BLaER1 (cell line): Measurements from ENCODE around the gene ERFL.

Experiments
- H3K27ac ChIP-seq: shearing (Covaris generic); formaldehyde crosslinking; 2 replicates; pipeline ENCODE4 v1.8.1; 2022
- H3K27me3 ChIP-seq: shearing (Covaris generic); formaldehyde crosslinking; 2 replicates; pipeline ENCODE4 v1.8.1; 2022
- H3K36me3 ChIP-seq: shearing (Covaris generic); formaldehyde crosslinking; 2 replicates; pipeline ENCODE4 v1.8.1; 2022
- H3K4me1 ChIP-seq: shearing (Covaris generic); formaldehyde crosslinking; 2 replicates; pipeline ENCODE4 v1.8.1; 2022
- H3K4me2 ChIP-seq: shearing (Covaris generic); formaldehyde crosslinking; 2 replicates; pipeline ENCODE4 v1.8.1; 2022
- H3K4me3 ChIP-seq: shearing (Covaris generic); formaldehyde crosslinking; 2 replicates; pipeline ENCODE4 v1.8.1; 2022
- H3K9ac ChIP-seq: shearing (Covaris generic); formaldehyde crosslinking; 2 replicates; pipeline ENCODE4 v1.8.1; 2022
- H3K9me3 ChIP-seq: shearing (Covaris generic); formaldehyde crosslinking; 2 replicates; pipeline ENCODE4 v1.8.1; 2022
- H4K20me1 ChIP-seq: shearing (Covaris generic); formaldehyde crosslinking; 2 replicates; pipeline ENCODE4 v1.8.1; 2022
- Cebpa-rat ChIP-seq: shearing (Covaris generic); IDR thresholded peaks from 2 replicates; pipeline ENCODE4 v1.8.1; 2022

The ERFL gene

DNA sequence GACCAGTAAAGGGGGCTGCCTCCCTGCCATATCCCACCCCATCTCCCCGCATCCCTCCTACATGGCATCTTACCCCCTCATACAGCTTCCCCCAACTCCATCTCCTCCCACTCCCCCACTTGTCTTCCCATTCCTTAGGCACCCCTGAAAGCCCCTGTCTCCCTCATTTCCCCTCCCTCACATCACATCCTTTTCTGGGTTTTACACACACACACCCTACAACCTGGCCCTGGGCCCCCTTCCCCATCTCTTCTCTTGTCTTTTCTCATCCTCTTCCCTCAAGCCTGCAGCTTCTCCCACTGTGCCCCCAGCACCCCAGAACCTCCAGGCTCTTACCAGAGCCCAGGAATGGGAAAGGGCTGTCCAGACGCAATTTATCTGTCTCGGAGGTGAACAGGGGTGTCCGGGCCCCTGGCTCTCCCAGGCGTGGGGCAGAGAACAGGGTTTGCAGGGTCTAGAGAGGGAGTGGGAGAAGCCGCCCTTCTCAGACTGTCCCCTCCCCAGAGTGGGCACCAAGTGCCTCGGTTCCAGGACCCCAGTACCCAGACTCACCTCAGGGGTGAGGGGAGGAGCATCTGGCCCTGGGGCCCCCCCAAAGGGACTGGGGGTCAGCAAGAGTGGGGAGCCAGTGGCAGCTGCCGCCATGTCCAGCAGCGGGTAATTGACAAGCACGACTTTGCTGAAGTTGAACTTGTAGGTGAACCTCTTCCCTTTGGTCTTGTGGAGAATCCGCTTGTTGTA lies 19.4 kb downstream of the ERFL start:
- peaks cover 37% of the 10 kb centered on the region for H3K27me3 ChIP-seq
- no peak overlapping the region for H3K27ac ChIP-seq
- TF ChIP-seq Cebpa-rat: no peak
- peaks cover 81% of the 10 kb centered on the region for H4K20me1 ChIP-seq
- peaks cover 46% of the 10 kb centered on the region for H3K36me3 ChIP-seq
- peaks cover 15% of the 10 kb centered on the region for H3K4me1 ChIP-seq
- H3K4me2 ChIP-seq: no peak overlapping the region
- H3K9me3 ChIP-seq: no peaks in the 10 kb centered on the region
- no peak overlapping the region for H3K4me3 ChIP-seq
- H3K9ac ChIP-seq: no peak overlapping the region

GRCh38 chr19:41907994-41908615 lies 20.1 kb downstream of the ERFL start:
- H3K9ac ChIP-seq: no peak overlapping the region
- no peak overlapping the region for H3K27ac ChIP-seq
- H4K20me1 ChIP-seq: peaks cover 75% of the 10 kb centered on the region
- H3K4me1 ChIP-seq: peaks cover 15% of the 10 kb centered on the region
- H3K36me3 ChIP-seq: peaks cover 54% of the 10 kb centered on the region
- no peaks in the 10 kb centered on the region for H3K9me3 ChIP-seq
- H3K4me2 ChIP-seq: no peak overlapping the region
- H3K27me3 ChIP-seq: peaks cover 29% of the 10 kb centered on the region
- no peak overlapping the region for H3K4me3 ChIP-seq
- TF ChIP-seq Cebpa-rat: no peak

DNA sequence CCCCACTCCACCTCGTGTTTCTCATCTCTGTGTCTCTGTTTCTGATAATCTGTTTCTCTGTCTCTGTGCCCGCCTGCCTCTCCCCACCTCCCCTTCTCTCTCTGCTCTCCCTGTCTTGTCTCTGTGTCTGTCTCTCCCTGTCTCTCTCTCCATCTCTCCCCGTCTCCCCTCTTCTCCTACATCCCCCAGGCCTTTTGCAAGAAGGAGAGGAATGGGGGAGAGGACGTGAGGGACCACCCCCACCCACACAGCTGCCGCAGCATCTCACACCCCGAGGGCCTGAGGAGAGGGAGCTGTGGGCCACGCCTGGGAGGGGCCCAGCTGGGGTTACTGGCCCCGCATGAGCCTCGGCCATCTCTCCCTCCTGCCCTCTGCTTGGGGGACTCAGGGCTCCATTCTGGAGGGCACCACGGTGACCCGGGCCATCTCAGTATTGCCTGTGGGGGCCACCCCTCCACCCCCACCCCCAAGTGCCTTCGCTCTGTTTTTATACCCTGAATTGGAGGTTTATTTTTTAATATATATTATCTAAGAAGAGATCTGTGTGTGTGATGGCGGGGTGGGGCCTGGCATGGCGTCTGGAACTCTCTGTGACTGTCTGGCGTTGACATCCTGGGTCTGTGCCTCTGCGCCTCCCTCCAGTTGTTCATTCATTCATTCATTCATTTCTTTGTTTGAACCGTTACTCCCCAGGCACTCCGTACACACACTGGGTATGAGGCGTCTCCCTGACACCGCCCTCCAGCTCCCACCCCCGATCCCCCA lies 21.2 kb downstream of the ERFL start:
- no peak for TF ChIP-seq Cebpa-rat
- Histone ChIP-seq H3K27ac (no peak overlapping the region), H4K20me1 (peaks cover 80% of the 10 kb centered on the region), H3K4me3 (no peak overlapping the region), H3K4me1 (peaks cover 10% of the 10 kb centered on the region), H3K9me3 (no peaks in the 10 kb centered on the region), H3K27me3 (peaks cover 19% of the 10 kb centered on the region), H3K36me3 (peaks cover 64% of the 10 kb centered on the region), H3K9ac (no peak overlapping the region), H3K4me2 (no peak overlapping the region)

DNA sequence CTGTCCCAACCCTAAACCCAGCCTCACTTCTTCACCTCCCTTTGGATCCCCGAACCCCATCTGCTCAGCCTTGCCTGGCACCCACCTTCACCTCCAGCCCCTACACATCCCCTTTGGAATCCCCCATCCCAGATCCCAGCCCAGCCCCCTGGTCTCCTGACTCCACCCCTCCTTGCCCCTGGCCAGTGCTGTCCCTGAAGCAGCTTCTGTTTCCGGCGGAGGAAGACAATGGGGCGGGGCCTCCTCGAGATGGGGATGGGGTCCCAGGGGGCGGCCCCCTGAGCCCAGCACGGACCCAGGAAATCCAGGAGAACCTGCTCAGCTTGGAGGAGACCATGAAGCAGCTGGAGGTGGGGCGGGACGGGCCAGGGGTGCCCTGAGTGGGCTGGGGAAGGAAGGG lies 22.0 kb downstream of the ERFL start:
- no peaks in the 10 kb centered on the region for H3K9me3 ChIP-seq
- H3K4me2 ChIP-seq: no peak overlapping the region
- TF ChIP-seq Cebpa-rat: no peak
- H4K20me1 ChIP-seq: peaks cover 77% of the 10 kb centered on the region
- H3K4me3 ChIP-seq: no peak overlapping the region
- peaks cover 1% of the 10 kb centered on the region for H3K4me1 ChIP-seq
- H3K9ac ChIP-seq: no peak overlapping the region
- peaks cover 72% of the 10 kb centered on the region for H3K36me3 ChIP-seq
- no peak overlapping the region for H3K27ac ChIP-seq
- peaks cover 11% of the 10 kb centered on the region for H3K27me3 ChIP-seq

DNA sequence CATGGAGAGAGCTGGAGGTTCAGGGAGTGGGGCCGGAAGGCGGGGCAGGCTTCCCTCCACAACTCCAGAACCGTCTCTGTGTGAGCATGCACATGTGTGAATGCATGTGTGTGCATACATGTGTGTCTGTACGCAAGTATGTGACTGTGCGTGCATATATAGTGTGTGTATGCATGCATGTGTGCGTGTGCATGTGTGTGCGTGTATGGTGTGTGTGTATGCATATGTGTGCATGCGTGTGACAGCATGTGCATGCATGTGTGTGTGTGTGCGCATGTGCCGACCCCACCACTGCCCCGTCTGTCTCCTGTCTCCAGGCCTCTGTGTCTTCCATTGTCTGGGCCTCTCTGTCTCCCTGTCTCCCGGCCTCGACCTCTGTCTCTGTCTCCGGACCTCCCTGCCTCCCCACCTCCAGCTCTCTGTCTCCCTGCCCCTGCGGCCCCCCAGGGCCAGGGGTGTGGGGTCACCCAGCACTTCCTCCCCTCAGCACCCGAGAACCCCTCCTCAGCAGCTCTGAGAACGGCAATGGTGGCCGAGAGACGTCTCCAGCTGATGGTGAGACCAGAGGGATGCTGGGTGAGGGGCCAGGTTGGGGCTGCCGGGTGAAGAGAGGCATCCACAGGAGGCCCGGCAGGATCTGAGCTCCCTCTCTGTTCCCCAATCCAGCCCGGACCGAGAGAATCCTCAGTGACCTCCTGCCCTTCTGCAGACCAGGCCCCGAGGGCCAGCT lies 22.8 kb downstream of the ERFL start:
- Histone ChIP-seq H3K4me1 (no peaks in the 10 kb centered on the region), H3K4me2 (no peak overlapping the region), H3K4me3 (no peak overlapping the region), H3K9me3 (no peaks in the 10 kb centered on the region), H3K27ac (no peak overlapping the region), H3K36me3 (peaks cover 78% of the 10 kb centered on the region), H4K20me1 (peaks cover 72% of the 10 kb centered on the region), H3K27me3 (peaks cover 2% of the 10 kb centered on the region; the same call in 1 of the 2 replicates), H3K9ac (no peak overlapping the region)
- TF ChIP-seq Cebpa-rat: no peak

- no peak overlapping the region for H3K27ac ChIP-seq
- no peak overlapping the region for H3K4me2 ChIP-seq
- H4K20me1 ChIP-seq: peaks cover 69% of the 10 kb centered on the region
- no peaks in the 10 kb centered on the region for H3K4me1 ChIP-seq
- no peak for TF ChIP-seq Cebpa-rat
- no peaks in the 10 kb centered on the region for H3K27me3 ChIP-seq
- peaks cover 89% of the 10 kb centered on the region for H3K36me3 ChIP-seq
- no peaks in the 10 kb centered on the region for H3K9me3 ChIP-seq
- no peak overlapping the region for H3K4me3 ChIP-seq
- no peak overlapping the region for H3K9ac ChIP-seq
Observed at GRCh38 chr19:41904118-41904870, 24.0 kb downstream of the ERFL start.

GRCh38 chr19:41903193-41903953 lies 24.9 kb downstream of the ERFL start:
- H3K27ac ChIP-seq: no peak overlapping the region
- no peak for TF ChIP-seq Cebpa-rat
- no peaks in the 10 kb centered on the region for H3K27me3 ChIP-seq
- no peak overlapping the region for H3K9ac ChIP-seq
- peaks cover 97% of the 10 kb centered on the region for H3K36me3 ChIP-seq
- H4K20me1 ChIP-seq: peaks cover 68% of the 10 kb centered on the region
- H3K4me1 ChIP-seq: no peaks in the 10 kb centered on the region
- no peaks in the 10 kb centered on the region for H3K9me3 ChIP-seq
- H3K4me2 ChIP-seq: no peak overlapping the region
- H3K4me3 ChIP-seq: no peak overlapping the region

DNA sequence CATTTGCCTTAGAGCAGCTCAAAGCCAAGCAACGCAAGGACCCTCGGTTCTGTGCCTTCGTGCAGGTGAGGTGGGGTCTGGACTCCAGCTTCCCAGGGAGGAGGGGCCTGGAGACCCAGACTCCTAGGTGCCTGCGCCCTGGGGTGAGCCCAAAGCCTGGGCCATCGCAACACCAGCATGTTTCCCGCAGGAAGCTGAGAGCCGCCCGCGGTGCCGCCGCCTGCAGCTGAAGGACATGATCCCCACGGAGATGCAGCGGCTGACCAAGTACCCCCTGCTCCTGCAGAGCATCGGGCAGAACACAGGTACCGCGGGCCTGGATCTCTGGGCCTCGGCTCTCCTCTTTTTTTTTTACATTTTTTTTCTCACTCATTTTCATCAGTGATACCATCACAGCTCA lies 25.7 kb downstream of the ERFL start:
- Histone ChIP-seq H3K27me3 (no peaks in the 10 kb centered on the region), H3K27ac (no peak overlapping the region), H4K20me1 (peaks cover 68% of the 10 kb centered on the region), H3K9ac (no peak overlapping the region), H3K36me3 (peaks cover 100% of the 10 kb centered on the region), H3K4me3 (no peak overlapping the region), H3K9me3 (no peaks in the 10 kb centered on the region), H3K4me1 (no peaks in the 10 kb centered on the region), H3K4me2 (no peak overlapping the region)
- TF ChIP-seq Cebpa-rat: no peak
